Immature natural killer cell (primary cell): ENCODE data around the gene RUNX3. TPM values are rescaled to one million over a fixed set of nuclear protein-coding genes. Genes with fewer than 3 reads are reported as not detected.

Experiments used
- DNase-seq, 3 donors: peaks; one replicate each; pipeline ENCODE4 v3.0.0; 2022; ENCODE audit warnings: mixed read lengths in 1 of 3
- H3K27ac Mint-ChIP-seq, 6 donors: one replicate each; pipeline ENCODE4 v1.8.0; 2020; ENCODE audit warnings: mixed read lengths in 6 of 6, mild to moderate bottlenecking in 5 of 6, inconsistent platforms in 4 of 6, moderate library complexity in 3 of 6
- H3K27me3 Mint-ChIP-seq, 3 donors: one replicate each; pipeline ENCODE4 v1.8.0; 2020 to 2021; ENCODE audit warnings: low read depth in 3 of 3, mild to moderate bottlenecking in 3 of 3, mixed read lengths in 3 of 3, moderate library complexity in 3 of 3, inconsistent platforms in 1 of 3
- H3K36me3 Mint-ChIP-seq, 3 donors: one replicate each; pipeline ENCODE4 v1.8.0; 2020; ENCODE audit warnings: mixed read lengths in 3 of 3, inconsistent platforms in 2 of 3, mild to moderate bottlenecking in 2 of 3
- H3K4me1 Mint-ChIP-seq, 2 donors: one replicate each; pipeline ENCODE4 v1.8.0; 2020; ENCODE audit warnings: inconsistent platforms in 2 of 2, mild to moderate bottlenecking in 2 of 2, mixed read lengths in 2 of 2, moderate library complexity in 1 of 2
- H3K4me3 Mint-ChIP-seq, 5 donors: one replicate each; pipeline ENCODE4 v1.8.0; 2020; ENCODE audit warnings: mild to moderate bottlenecking in 5 of 5, mixed read lengths in 5 of 5, inconsistent platforms in 3 of 5, moderate library complexity in 3 of 5
- H3K9me3 Mint-ChIP-seq, 6 donors: one replicate each; pipeline ENCODE4 v1.8.0; 2020; ENCODE audit warnings: mild to moderate bottlenecking in 6 of 6, mixed read lengths in 6 of 6, inconsistent platforms in 4 of 6, moderate library complexity in 3 of 6
- polyA plus RNA-seq, 3 donors: library from polyadenylated mRNA; unstranded; fragments of 300-500 nt; fragmentation: Illumina TruSeq; gene quantifications; one replicate each; pipeline ENCODE4 v1.2.3, GENCODE V29; 2021

The RUNX3 gene
- polyA plus RNA-seq, 3 donors from 2014 or later = 83.7 to 132 (median 93.2) TPM

DNA sequence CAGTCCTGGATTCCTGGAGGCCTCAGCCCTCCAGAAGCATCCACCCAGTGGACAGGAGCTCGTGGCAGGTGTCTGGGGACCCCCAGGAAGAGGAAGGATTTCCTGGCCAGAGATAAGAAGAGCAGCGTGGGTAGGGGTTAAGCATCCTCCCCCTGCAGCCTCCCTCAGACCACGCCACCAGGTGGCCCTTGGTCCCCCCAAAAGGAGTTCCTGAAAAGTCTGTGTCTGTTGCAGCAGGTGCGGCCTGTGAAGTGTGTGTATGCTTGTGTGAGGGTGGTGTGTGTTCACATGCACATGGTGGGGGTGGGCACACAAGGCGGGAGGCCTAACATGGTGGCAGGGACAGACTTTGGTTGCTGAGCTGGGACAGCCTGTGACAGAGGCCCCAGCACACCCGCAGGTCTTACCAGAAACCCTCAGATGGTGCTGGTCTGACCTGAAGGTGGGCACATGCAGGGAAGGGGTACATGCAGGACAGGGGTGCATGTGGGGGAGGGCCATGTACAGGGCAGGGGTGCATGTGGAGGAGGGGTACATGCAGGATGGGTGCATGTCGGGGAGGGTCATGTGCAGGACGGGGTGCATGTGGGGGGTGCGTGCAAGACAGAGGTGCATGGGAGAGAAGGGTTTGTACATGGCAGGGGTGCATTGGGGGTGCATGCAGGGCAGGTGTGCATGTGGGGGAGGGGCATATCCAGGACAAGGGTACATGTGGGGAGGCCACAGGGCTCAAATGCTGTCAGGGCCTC lies 18.2 kb upstream of the RUNX3 start:
- Mint-ChIP-seq H3K27me3 (peaks cover 2 to 11% (median 9%) of the 10 kb centered on the region in 3 donors), H3K4me3 (no peak overlapping the region), H3K4me1 (peaks cover 16 to 20% of the 10 kb centered on the region in 2 donors), H3K36me3 (no peaks in the 10 kb centered on the region), H3K9me3 (no peaks in the 10 kb centered on the region), H3K27ac (peak overlapping the region in 1 of 6 donors; percentile 58)
- no peak for DNase-seq

DNA sequence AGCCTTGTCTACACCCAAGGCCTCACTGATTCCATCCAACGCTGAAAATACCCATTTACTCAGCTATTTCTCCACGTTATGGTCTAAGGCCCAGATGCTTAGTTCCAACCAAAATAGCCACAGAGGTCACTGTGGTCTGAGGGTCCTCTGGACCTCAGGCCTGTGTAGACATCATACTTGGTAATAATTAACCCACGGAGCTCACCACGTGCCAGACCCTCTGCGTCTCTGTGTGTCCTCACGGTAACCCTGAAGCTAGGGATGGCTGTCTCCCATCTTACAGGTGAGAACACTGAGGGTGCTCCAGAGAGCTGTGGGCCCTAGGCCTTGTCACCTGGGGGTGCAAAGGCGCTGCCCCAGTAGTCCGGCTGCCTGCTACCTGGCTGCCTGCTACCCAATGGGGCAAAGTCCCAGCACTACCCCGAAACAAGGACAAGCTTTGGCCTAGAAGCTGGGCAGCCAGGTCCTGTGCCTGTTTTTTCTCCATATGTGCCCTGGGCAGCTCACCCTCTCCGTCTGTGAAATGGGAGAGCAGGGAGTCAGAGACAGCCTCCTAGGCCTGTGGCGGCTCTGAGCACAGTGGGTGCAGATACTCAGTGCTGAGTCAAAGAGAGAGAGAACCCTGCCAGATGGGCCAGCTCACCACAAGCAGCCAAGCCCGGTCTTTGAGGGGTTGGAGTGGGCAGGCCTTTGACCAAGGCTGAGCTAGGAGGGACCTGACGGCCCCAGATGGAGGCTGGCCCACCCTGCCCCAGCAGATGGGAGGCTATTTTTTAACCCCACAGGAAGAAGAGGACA lies 17.0 kb upstream of the RUNX3 start:
- no peak for DNase-seq
- H3K4me1 Mint-ChIP-seq = peaks cover 4 to 9% of the 10 kb centered on the region in 2 donors
- peaks cover 2 to 7% (median 5%) of the 10 kb centered on the region in 3 donors for H3K27me3 Mint-ChIP-seq
- H3K4me3 Mint-ChIP-seq = no peak overlapping the region
- no peaks in the 10 kb centered on the region for H3K9me3 Mint-ChIP-seq
- no peak overlapping the region for H3K27ac Mint-ChIP-seq
- H3K36me3 Mint-ChIP-seq = no peaks in the 10 kb centered on the region

- Mint-ChIP-seq H3K27ac (no peak overlapping the region), H3K9me3 (no peaks in the 10 kb centered on the region), H3K4me3 (no peak overlapping the region), H3K4me1 (no peaks in the 10 kb centered on the region), H3K36me3 (no peaks in the 10 kb centered on the region), H3K27me3 (peaks cover 2 to 15% (median 10%) of the 10 kb centered on the region in 3 donors)
- no peak for DNase-seq
Measured at GRCh38 chr1:24945354-24946326, 15.6 kb upstream of the RUNX3 start.

- DNase-seq = no peak
- Mint-ChIP-seq H3K36me3 (peaks cover 0 to 3% (median 0%) of the 10 kb centered on the region in 3 donors), H3K4me3 (no peak overlapping the region), H3K27me3 (peaks cover 2 to 15% (median 10%) of the 10 kb centered on the region in 3 donors), H3K9me3 (no peaks in the 10 kb centered on the region), H3K27ac (no peak overlapping the region), H3K4me1 (no peaks in the 10 kb centered on the region)
Measured at GRCh38 chr1:24944318-24944717, 14.2 kb upstream of the RUNX3 start.

DNA sequence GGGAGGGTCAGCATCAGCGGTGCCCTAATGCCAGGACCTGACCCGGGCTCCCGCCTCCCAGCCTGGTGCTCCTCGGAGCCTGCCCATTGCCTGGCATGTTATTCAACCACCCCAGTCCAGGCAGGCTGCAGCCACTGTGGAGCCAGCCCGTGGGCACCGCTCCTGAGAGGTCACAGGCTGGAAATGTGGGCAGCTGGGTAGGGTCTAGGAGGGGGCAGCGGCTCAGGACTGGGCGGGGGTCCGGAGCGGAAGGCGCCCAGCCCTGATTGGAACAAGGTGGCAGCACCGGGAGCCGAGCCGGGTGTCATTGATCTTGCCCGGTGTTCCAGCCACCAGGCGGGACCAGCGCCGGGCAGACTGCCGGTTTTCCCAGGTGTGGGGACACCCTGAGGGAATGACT lies 12.7 kb upstream of the RUNX3 start:
- Mint-ChIP-seq H3K4me3 (no peak overlapping the region), H3K27me3 (peaks cover 2 to 14% (median 10%) of the 10 kb centered on the region in 3 donors), H3K4me1 (no peaks in the 10 kb centered on the region), H3K9me3 (no peaks in the 10 kb centered on the region), H3K27ac (no peak overlapping the region), H3K36me3 (peaks cover 0 to 3% (median 0%) of the 10 kb centered on the region in 3 donors)
- no peak for DNase-seq

DNA sequence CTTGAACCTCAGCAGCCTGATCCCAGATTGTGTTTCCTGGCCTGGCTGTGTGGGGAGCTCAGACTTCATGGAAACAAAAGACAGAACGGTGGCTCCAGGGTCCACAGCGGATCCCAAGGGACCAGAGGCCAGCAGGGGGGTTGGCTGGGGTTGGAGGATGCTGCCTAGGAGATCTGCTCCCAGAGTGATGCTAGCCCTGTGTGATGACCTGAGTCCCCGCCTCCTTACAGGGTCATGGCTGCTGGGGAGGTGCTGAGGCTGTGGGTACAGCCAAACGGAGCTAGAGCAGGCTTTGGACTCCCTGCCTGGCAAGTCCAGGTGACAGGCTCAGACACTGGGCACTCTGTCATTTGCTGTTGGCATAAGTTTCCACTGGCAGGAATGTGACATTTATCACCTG lies 11.5 kb upstream of the RUNX3 start:
- H3K9me3 Mint-ChIP-seq = no peaks in the 10 kb centered on the region
- peaks cover 0 to 6% (median 0%) of the 10 kb centered on the region in 3 donors for H3K36me3 Mint-ChIP-seq
- H3K4me1 Mint-ChIP-seq = no peaks in the 10 kb centered on the region
- H3K27ac Mint-ChIP-seq = no peak overlapping the region
- DNase-seq = no peak
- peaks cover 2 to 18% (median 8%) of the 10 kb centered on the region in 3 donors for H3K27me3 Mint-ChIP-seq
- H3K4me3 Mint-ChIP-seq = no peak overlapping the region

GRCh38 chr1:24940231-24940630 lies 10.2 kb upstream of the RUNX3 start:
- Mint-ChIP-seq H3K36me3 (peaks cover 0 to 6% (median 4%) of the 10 kb centered on the region in 3 donors), H3K4me3 (no peak overlapping the region), H3K27ac (peak overlapping the region in 2 of 6 donors; percentile 12 to 64), H3K4me1 (no peaks in the 10 kb centered on the region), H3K27me3 (peaks cover 5 to 16% (median 13%) of the 10 kb centered on the region in 3 donors), H3K9me3 (no peaks in the 10 kb centered on the region)
- no peak for DNase-seq

DNA sequence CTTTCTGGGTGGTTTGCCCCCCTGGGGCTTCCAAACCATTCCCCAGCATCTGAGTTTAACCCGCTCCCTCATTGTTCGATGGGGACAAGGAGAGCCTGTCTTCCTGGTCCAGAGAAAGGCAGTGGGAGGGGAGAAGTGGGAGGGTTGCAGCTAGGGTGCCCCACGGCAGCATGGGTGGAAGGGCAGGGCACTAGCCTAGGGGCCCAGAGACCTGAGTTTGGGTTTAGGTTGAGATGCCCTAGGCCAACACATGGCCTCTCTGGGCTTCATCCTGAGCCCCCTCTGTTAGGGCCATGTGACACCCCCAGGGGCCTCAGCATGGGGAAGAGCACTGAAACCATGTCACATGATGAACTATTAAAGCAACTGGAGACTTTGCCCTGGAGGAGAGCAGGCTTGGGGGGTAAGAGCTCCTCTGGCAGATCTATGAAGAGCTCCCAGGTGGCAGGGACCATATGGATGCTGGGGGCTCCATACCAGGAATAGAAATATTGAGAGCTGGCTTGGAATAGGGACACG lies 9.7 kb upstream of the RUNX3 start:
- no peak for DNase-seq
- Mint-ChIP-seq H3K27ac (peak overlapping the region in 1 of 6 donors; percentile 64), H3K9me3 (no peaks in the 10 kb centered on the region), H3K4me1 (no peaks in the 10 kb centered on the region), H3K4me3 (no peak overlapping the region), H3K27me3 (peaks cover 5 to 16% (median 13%) of the 10 kb centered on the region in 3 donors), H3K36me3 (peaks cover 0 to 6% (median 4%) of the 10 kb centered on the region in 3 donors)

GRCh38 chr1:24939040-24939674 lies 9.1 kb upstream of the RUNX3 start:
- Mint-ChIP-seq H3K36me3 (peaks cover 0 to 6% (median 4%) of the 10 kb centered on the region in 3 donors), H3K27me3 (peaks cover 2 to 14% (median 13%) of the 10 kb centered on the region in 3 donors), H3K9me3 (no peaks in the 10 kb centered on the region), H3K4me1 (no peaks in the 10 kb centered on the region), H3K4me3 (no peak overlapping the region), H3K27ac (no peak overlapping the region)
- no peak for DNase-seq

- peaks cover 0 to 2% (median 0%) of the 10 kb centered on the region in 6 donors for H3K9me3 Mint-ChIP-seq
- no peak for DNase-seq
- no peak overlapping the region for H3K27ac Mint-ChIP-seq
- H3K4me3 Mint-ChIP-seq = no peak overlapping the region
- peaks cover 2% of the 10 kb centered on the region in 2 donors for H3K4me1 Mint-ChIP-seq
- peaks cover 2 to 18% (median 17%) of the 10 kb centered on the region in 3 donors for H3K27me3 Mint-ChIP-seq
- H3K36me3 Mint-ChIP-seq = peaks cover 0 to 6% (median 4%) of the 10 kb centered on the region in 3 donors
Measured at GRCh38 chr1:24938276-24938675, 8.2 kb upstream of the RUNX3 start.

- Mint-ChIP-seq H3K27me3 (peaks cover 7 to 17% (median 16%) of the 10 kb centered on the region in 3 donors), H3K36me3 (peaks cover 0 to 6% (median 4%) of the 10 kb centered on the region in 3 donors), H3K4me3 (no peak overlapping the region), H3K4me1 (peaks cover 12 to 15% of the 10 kb centered on the region in 2 donors), H3K9me3 (peaks cover 0 to 2% (median 0%) of the 10 kb centered on the region in 6 donors), H3K27ac (no peak overlapping the region)
- no peak for DNase-seq
Measured at GRCh38 chr1:24936684-24937083, 6.6 kb upstream of the RUNX3 start.

DNA sequence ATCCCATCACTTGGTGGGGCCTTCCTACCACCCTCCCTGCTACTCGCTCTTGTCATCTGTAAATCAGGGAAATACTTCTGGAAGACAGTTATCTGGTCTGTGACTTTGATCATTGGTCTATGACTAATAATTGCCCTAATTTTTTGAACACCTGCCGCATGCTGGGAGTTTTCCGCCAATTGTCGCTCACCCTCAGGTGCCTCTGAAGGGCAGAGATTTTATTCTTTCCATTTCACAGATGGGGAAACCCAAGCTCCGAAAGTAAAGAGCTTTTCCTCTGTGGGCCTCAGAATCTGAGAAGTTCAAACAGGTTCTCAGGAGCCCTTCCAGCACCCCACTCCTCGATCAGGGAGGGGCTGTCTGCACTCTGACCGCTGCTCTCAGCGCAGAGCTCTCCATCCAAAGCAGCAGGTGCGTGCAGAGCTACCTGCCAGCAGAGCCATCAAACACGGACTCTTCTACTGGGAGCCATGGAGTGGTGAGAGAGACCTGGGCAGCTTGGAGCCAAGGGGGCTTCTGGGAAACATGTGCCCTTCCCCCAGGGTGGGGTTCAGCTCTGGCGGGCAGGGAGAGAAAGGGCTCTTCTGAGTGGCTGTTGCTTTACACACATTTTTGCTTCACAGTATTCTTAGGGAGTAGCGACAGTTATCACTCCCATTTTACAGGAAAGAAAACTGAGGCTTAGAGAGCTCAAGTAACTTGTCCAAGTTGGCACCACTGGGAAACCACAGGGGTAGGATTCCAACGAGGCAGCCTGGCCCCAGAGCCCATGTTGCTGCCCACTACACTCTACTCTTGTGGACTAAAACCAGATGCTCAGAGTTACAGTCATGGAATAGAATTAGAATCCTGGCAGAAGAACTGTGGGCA lies 5.8 kb upstream of the RUNX3 start:
- Mint-ChIP-seq H3K36me3 (peaks cover 0 to 6% (median 4%) of the 10 kb centered on the region in 3 donors), H3K9me3 (peaks cover 0 to 2% (median 0%) of the 10 kb centered on the region in 6 donors), H3K4me1 (peaks cover 18 to 21% of the 10 kb centered on the region in 2 donors), H3K27me3 (peaks cover 9 to 16% (median 14%) of the 10 kb centered on the region in 3 donors), H3K27ac (no peak overlapping the region), H3K4me3 (no peak overlapping the region)
- DNase-seq = no peak
